ENCODE measurements around the gene PTRH1. TPM values are rescaled to one million over a fixed set of nuclear protein-coding genes. Genes with fewer than 3 reads are reported as not detected.
A peak's percentile ranks its signal among the peaks of the same experiment; 100 is the strongest.

PTRH1 gene
- 12.3 TPM for polyA plus RNA-seq (2013, experiment 1 of 2)
- 12.2 TPM for polyA plus RNA-seq (2013, experiment 2 of 2)

- H2BK120ac ChIP-seq (ENCODE audit: low read depth, low read length), result no peak within 1 kb of the TSS
- 5% methylated on average over 64 of the region's 65 CpGs for WGBS
- H3K27me3 ChIP-seq (ENCODE audit: control insufficient read depth in 1 of 2, insufficient read depth in 1 of 2, low read length in 2 of 2), result no peaks in the 10 kb centered on the region
- peak within 1 kb of the TSS in 1 of 2 experiments; percentile 57 for H3K23ac ChIP-seq (ENCODE audit: low read length in 2 of 2)
- H3K4me2 ChIP-seq (ENCODE audit: low read length, poor library complexity, severe bottlenecking), result peak within 1 kb of the TSS; percentile 93
- H2AFZ ChIP-seq (ENCODE audit: low read depth, low read length), result peak within 1 kb of the TSS; percentile 98
- H2BK15ac ChIP-seq (ENCODE audit: low read depth, poor library complexity, severe bottlenecking), result peak within 1 kb of the TSS; percentile 63
- H3K4me3 ChIP-seq (ENCODE audit: insufficient read depth in 1 of 2, low read depth in 1 of 2, low read length in 2 of 2), result peak within 1 kb of the TSS; percentile 73 to 94
- peaks cover 48% of the 10 kb centered on the region for H3K4me1 ChIP-seq (ENCODE audit: control insufficient read depth, insufficient read depth, low read depth, low read length)
- H3K18ac ChIP-seq (ENCODE audit: low read depth in 1 of 2, low read length in 2 of 2), result peak within 1 kb of the TSS; percentile 0 to 74
- H2BK5ac ChIP-seq (ENCODE audit: low read depth, low read length, poor library complexity, severe bottlenecking), result no peak within 1 kb of the TSS
- no peaks in the 10 kb centered on the region for H3K9me3 ChIP-seq (ENCODE audit: control insufficient read depth, low read length)
- DNase-seq, result peak; percentile 97
- H3K36me3 ChIP-seq (ENCODE audit: control insufficient read depth in 1 of 2, insufficient read depth in 2 of 2, low read depth in 1 of 2, low read length in 2 of 2), result peaks cover 0 to 8% of the 10 kb centered on the region in 2 experiments
- H2AK5ac ChIP-seq (ENCODE audit: low read length, severe bottlenecking), result no peak within 1 kb of the TSS
- peak within 1 kb of the TSS; percentile 66 for H4K8ac ChIP-seq (ENCODE audit: low read length)
- peak within 1 kb of the TSS; percentile 95 for H3K9ac ChIP-seq (ENCODE audit: low read length)
- H3K4ac ChIP-seq (ENCODE audit: low read depth in 1 of 2, low read length in 2 of 2), result peak within 1 kb of the TSS in 1 of 2 experiments; percentile 54
- peaks cover 20% of the 10 kb centered on the region for H3K79me1 ChIP-seq (replicated peaks; ENCODE audit: low read length, poor library complexity, severe bottlenecking)
- peak within 1 kb of the TSS in 1 of 2 experiments; percentile 92 for H3K14ac ChIP-seq (ENCODE audit: low read length in 2 of 2)
- H2BK12ac ChIP-seq (ENCODE audit: low read length in 2 of 2), result no peak within 1 kb of the TSS
- H3K27ac ChIP-seq (ENCODE audit: low read length, poor library complexity, severe bottlenecking), result no peak within 1 kb of the TSS
- no peak within 1 kb of the TSS for H4K91ac ChIP-seq (ENCODE audit: low read length)
Measured at GRCh38 chr9:127715470-127716337, at the start of gene PTRH1, which contains the start of gene TTC16. TSS of gene PTRH1 (minus strand) at chr9:127715663. CDS start at chr9:127715639, 24 bp downstream. TSS of gene TTC16 (plus strand) at chr9:127716079. CDS start at chr9:127716146, 67 bp downstream.

GRCh38 chr9:127763918-127764384, 48.5 kb upstream of the PTRH1 start:
- Histone ChIP-seq H2BK12ac (ENCODE audit: low read length in 2 of 2) (peak overlapping the region in 1 of 2 experiments; percentile 65), H3K4me3 (ENCODE audit: insufficient read depth in 1 of 2, low read depth in 1 of 2, low read length in 2 of 2) (peak overlapping the region in 1 of 2 experiments; percentile 35), H4K8ac (ENCODE audit: low read length) (no peak overlapping the region), H2AFZ (ENCODE audit: low read depth, low read length) (no peak overlapping the region), H3K27me3 (ENCODE audit: control insufficient read depth in 1 of 2, insufficient read depth in 1 of 2, low read length in 2 of 2) (peaks cover 39 to 69% of the 10 kb centered on the region in 2 experiments), H3K23ac (ENCODE audit: low read length in 2 of 2) (no peak overlapping the region), H3K27ac (ENCODE audit: low read length, poor library complexity, severe bottlenecking) (no peak overlapping the region), H3K4ac (ENCODE audit: low read depth in 1 of 2, low read length in 2 of 2) (no peak overlapping the region), H2BK5ac (ENCODE audit: low read depth, low read length, poor library complexity, severe bottlenecking) (no peak overlapping the region), H3K79me1 (replicated peaks; ENCODE audit: low read length, poor library complexity, severe bottlenecking) (no peaks in the 10 kb centered on the region), H3K4me2 (ENCODE audit: low read length, poor library complexity, severe bottlenecking) (no peak overlapping the region), H3K18ac (ENCODE audit: low read depth in 1 of 2, low read length in 2 of 2) (peak overlapping the region in 1 of 2 experiments; percentile 34), H3K9me3 (ENCODE audit: control insufficient read depth, low read length) (no peaks in the 10 kb centered on the region), H3K36me3 (ENCODE audit: control insufficient read depth in 1 of 2, insufficient read depth in 2 of 2, low read depth in 1 of 2, low read length in 2 of 2) (no peaks in the 10 kb centered on the region), H4K91ac (ENCODE audit: low read length) (peak overlapping the region; percentile 11), H2BK120ac (ENCODE audit: low read depth, low read length) (no peak overlapping the region), H3K9ac (ENCODE audit: low read length) (no peak overlapping the region), H2AK5ac (ENCODE audit: low read length, severe bottlenecking) (no peak overlapping the region), H3K4me1 (ENCODE audit: control insufficient read depth, insufficient read depth, low read depth, low read length) (peaks cover 9% of the 10 kb centered on the region), H2BK15ac (ENCODE audit: low read depth, poor library complexity, severe bottlenecking) (no peak overlapping the region), H3K14ac (ENCODE audit: low read length in 2 of 2) (peak overlapping the region in 1 of 2 experiments; percentile 59)
- WGBS, result 48% methylated on average over 7 of the region's 7 CpGs
- DNase-seq, result no peak

- H2BK15ac ChIP-seq (ENCODE audit: low read depth, poor library complexity, severe bottlenecking), result no peak overlapping the region
- H2BK5ac ChIP-seq (ENCODE audit: low read depth, low read length, poor library complexity, severe bottlenecking), result no peak overlapping the region
- no peak overlapping the region for H3K27ac ChIP-seq (ENCODE audit: low read length, poor library complexity, severe bottlenecking)
- H3K4me2 ChIP-seq (ENCODE audit: low read length, poor library complexity, severe bottlenecking), result no peak overlapping the region
- H2AFZ ChIP-seq (ENCODE audit: low read depth, low read length), result no peak overlapping the region
- no peak overlapping the region for H2BK12ac ChIP-seq (ENCODE audit: low read length in 2 of 2)
- no peak overlapping the region for H2AK5ac ChIP-seq (ENCODE audit: low read length, severe bottlenecking)
- H3K18ac ChIP-seq (ENCODE audit: low read depth in 1 of 2, low read length in 2 of 2), result no peak overlapping the region
- no peaks in the 10 kb centered on the region for H3K9me3 ChIP-seq (ENCODE audit: control insufficient read depth, low read length)
- H3K23ac ChIP-seq (ENCODE audit: low read length in 2 of 2), result no peak overlapping the region
- peaks cover 2% of the 10 kb centered on the region for H3K4me1 ChIP-seq (ENCODE audit: control insufficient read depth, insufficient read depth, low read depth, low read length)
- WGBS, result 56% methylated on average over 16 of the region's 16 CpGs
- no peak overlapping the region for H2BK120ac ChIP-seq (ENCODE audit: low read depth, low read length)
- H3K79me1 ChIP-seq (replicated peaks; ENCODE audit: low read length, poor library complexity, severe bottlenecking), result no peaks in the 10 kb centered on the region
- no peak overlapping the region for H3K4me3 ChIP-seq (ENCODE audit: insufficient read depth in 1 of 2, low read depth in 1 of 2, low read length in 2 of 2)
- peaks cover 34 to 63% of the 10 kb centered on the region in 2 experiments for H3K27me3 ChIP-seq (ENCODE audit: control insufficient read depth in 1 of 2, insufficient read depth in 1 of 2, low read length in 2 of 2)
- no peak overlapping the region for H3K14ac ChIP-seq (ENCODE audit: low read length in 2 of 2)
- H3K9ac ChIP-seq (ENCODE audit: low read length), result no peak overlapping the region
- no peaks in the 10 kb centered on the region for H3K36me3 ChIP-seq (ENCODE audit: control insufficient read depth in 1 of 2, insufficient read depth in 2 of 2, low read depth in 1 of 2, low read length in 2 of 2)
- H4K8ac ChIP-seq (ENCODE audit: low read length), result no peak overlapping the region
- H3K4ac ChIP-seq (ENCODE audit: low read depth in 1 of 2, low read length in 2 of 2), result no peak overlapping the region
- no peak overlapping the region for H4K91ac ChIP-seq (ENCODE audit: low read length)
- no peak for DNase-seq
Measured at GRCh38 chr9:127762111-127762676, 46.7 kb upstream of the PTRH1 start.

GRCh38 chr9:127761491-127761956, 46.1 kb upstream of the PTRH1 start:
- peaks cover 2% of the 10 kb centered on the region for H3K4me1 ChIP-seq (ENCODE audit: control insufficient read depth, insufficient read depth, low read depth, low read length)
- H3K14ac ChIP-seq (ENCODE audit: low read length in 2 of 2), result peak overlapping the region in 1 of 2 experiments; percentile 12
- no peak overlapping the region for H2BK120ac ChIP-seq (ENCODE audit: low read depth, low read length)
- no peak overlapping the region for H2AK5ac ChIP-seq (ENCODE audit: low read length, severe bottlenecking)
- H2AFZ ChIP-seq (ENCODE audit: low read depth, low read length), result no peak overlapping the region
- H3K4me2 ChIP-seq (ENCODE audit: low read length, poor library complexity, severe bottlenecking), result no peak overlapping the region
- no peak overlapping the region for H3K27ac ChIP-seq (ENCODE audit: low read length, poor library complexity, severe bottlenecking)
- 57% methylated on average over 5 of the region's 5 CpGs for WGBS
- no peaks in the 10 kb centered on the region for H3K9me3 ChIP-seq (ENCODE audit: control insufficient read depth, low read length)
- no peak overlapping the region for H2BK5ac ChIP-seq (ENCODE audit: low read depth, low read length, poor library complexity, severe bottlenecking)
- no peak overlapping the region for H2BK12ac ChIP-seq (ENCODE audit: low read length in 2 of 2)
- no peak overlapping the region for H3K9ac ChIP-seq (ENCODE audit: low read length)
- H3K27me3 ChIP-seq (ENCODE audit: control insufficient read depth in 1 of 2, insufficient read depth in 1 of 2, low read length in 2 of 2), result peaks cover 33 to 59% of the 10 kb centered on the region in 2 experiments
- H3K36me3 ChIP-seq (ENCODE audit: control insufficient read depth in 1 of 2, insufficient read depth in 2 of 2, low read depth in 1 of 2, low read length in 2 of 2), result no peaks in the 10 kb centered on the region
- no peak overlapping the region for H3K23ac ChIP-seq (ENCODE audit: low read length in 2 of 2)
- no peak overlapping the region for H4K91ac ChIP-seq (ENCODE audit: low read length)
- H3K79me1 ChIP-seq (replicated peaks; ENCODE audit: low read length, poor library complexity, severe bottlenecking), result no peaks in the 10 kb centered on the region
- H3K18ac ChIP-seq (ENCODE audit: low read depth in 1 of 2, low read length in 2 of 2), result no peak overlapping the region
- no peak for DNase-seq
- H3K4ac ChIP-seq (ENCODE audit: low read depth in 1 of 2, low read length in 2 of 2), result no peak overlapping the region
- no peak overlapping the region for H2BK15ac ChIP-seq (ENCODE audit: low read depth, poor library complexity, severe bottlenecking)
- H3K4me3 ChIP-seq (ENCODE audit: insufficient read depth in 1 of 2, low read depth in 1 of 2, low read length in 2 of 2), result no peak overlapping the region
- H4K8ac ChIP-seq (ENCODE audit: low read length), result no peak overlapping the region

Data from mesenchymal stem cell (in vitro differentiated cells and primary cell).